Hematopoietic multipotent progenitor cell treated with erythropoietin and hydrocortisone succinate and interleukin-3 and kit ligand, for 6 days (in vitro differentiated cells): ENCODE data around the gene EHMT1.
A peak's percentile ranks its signal among the peaks of the same experiment; 100 is the strongest.

Experiments used
- DNase-seq: peaks from one replicate; pipeline ENCODE4 v3.0.0-alpha.2; 2015

EHMT1 gene

DNA sequence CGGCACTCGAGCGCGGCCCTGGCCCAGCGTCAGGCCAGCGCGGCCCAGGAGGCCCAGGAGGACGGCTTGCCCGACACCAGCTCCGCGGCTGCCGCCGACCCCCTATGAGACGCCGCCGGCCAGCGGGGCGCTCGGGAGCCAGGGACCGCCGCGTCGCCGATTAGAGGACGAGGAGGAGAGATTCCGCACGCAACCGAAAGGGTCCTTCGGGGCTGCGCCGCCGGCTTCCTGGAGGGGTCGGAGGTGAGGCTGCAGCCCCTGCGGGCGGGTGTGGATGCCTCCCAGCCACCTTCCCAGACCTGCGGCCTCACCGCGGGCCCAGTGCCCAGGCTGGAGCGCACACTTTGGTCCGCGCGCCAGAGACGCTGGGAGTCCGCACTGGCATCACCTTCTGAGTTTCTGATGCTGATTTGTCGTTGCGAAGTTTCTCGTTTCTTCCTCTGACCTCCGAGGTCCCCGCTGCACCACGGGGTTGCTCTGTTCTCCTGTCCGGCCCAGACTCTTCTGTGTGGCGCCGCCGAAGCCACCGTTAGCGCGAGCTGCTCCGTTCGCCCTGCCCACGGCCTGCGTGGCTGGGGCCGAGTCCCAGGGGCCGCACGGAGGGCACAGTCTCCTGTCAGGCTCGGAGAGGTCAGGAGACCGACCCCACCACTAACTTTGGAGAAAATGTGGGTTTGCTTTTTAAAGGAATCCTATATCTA lies 216.2 kb downstream of the EHMT1 start:
- DNase-seq = no peak

DNA sequence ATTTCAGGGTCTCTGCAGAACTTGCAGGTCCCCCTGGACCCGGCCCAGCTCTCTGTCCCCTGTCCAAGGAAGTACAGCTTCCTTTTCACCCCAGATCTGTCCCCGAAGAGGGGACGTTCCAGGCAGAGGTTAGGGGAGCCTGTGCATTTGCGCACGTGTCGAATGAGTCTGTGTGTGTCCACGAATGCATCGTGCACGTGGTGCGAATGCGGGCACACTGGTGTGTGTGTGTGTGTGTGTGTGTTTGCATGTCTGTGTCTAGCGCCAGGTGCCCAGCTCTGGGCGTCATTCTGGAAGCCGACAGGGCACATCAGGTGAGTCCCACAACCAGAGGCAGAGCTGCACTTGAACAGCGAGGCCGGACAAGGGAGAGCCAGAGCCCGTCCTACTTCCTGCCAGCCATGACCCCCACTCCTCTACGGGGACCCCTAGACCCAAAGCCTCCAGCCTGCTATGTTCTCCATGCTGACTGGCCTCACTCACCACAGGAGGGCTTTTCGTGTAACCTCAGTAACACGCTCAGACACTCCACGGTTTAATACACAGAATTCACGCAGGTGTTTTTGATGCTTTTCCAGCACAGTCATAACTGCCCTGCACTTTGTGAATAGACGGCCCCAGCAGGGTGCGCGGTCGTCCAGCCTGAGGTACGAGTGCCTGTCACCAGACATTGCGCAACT lies 217.5 kb downstream of the EHMT1 start:
- DNase-seq = no peak

DNA sequence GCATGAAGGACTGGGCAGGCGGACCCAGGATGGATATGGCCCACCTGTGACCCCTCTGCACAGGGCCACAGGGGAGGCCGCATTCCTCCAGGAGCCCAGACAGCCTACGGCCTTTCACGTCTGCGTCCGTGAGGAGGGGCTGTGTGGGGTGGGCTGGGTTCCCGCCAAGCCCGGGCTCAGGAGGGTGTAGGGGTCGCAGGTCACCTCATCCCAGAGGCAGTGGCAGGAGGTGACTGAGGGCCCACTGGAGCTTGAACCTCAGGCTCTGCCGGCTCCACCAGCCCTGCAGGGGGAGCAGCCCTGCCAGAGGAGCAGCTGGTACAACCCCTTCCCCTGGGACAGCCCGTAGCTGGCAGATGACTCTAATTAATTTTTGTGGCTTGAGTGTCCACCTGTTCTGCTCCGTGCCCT lies 218.0 kb downstream of the EHMT1 start:
- DNase-seq = no peak

DNA sequence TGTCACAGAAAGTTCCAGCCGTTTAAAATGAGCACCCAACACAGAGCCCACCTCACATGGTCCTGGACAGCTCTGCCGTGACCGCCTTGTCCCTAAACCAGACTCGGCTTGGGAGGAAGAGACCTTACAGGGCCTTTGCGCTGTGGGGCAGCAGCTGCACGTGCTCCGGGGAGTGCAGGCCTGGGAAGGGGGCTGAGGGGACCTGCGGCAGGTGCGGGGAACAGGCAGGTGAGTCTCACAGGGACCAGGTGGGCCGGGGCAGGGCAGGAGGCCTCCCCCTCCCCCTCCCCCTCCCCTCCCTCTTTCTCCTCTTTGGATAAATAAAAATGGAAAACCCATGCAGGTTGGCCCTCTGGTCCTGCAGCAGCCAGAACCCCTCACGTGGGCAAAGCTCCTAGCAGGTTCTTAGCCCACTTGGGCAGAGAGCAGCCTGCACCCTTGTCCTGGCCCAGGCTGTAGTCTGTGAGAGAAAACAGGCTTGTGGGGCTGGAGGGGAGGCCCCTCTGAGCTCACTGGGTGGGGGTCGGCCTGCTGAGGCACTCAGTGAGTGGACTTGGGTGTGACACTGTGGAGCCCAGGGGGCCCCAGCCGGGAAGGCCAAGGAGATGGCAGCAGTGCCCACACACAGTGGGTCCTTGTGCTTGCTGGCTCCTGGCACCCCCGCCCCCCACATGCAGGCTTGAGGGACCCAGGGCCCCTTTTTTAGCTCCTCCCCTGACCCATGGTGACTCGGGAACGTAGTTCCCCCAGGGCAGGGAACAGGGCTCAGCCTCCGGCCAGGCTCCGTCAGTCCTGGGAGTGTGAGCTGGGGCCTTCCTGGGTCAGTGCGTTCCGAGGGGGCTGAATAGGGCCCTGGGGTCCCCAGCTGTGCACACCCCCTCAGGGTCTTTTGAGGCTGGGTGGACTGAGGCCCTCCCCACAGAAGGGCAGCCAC lies 218.8 kb downstream of the EHMT1 start:
- DNase-seq = no peak

DNA sequence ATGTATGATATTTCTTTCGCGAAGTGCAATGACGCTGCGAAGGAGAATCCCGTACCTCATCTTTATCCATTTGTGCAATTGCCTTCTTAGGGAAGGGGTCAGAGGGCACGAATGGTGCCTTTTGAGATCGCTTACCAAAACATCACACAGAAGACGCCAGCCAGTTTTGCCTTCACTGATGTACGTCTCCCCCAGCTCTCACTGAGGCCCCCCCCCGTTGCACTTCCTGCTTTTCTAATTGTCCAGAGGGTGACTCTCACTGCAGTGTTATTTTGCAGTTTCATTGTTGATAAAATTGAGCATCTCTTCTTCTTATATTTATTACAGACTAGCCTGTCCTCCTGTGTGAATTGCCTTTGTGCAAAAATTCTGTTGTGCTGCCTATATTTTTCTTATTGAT lies 219.8 kb downstream of the EHMT1 start:
- no peak for DNase-seq

DNA sequence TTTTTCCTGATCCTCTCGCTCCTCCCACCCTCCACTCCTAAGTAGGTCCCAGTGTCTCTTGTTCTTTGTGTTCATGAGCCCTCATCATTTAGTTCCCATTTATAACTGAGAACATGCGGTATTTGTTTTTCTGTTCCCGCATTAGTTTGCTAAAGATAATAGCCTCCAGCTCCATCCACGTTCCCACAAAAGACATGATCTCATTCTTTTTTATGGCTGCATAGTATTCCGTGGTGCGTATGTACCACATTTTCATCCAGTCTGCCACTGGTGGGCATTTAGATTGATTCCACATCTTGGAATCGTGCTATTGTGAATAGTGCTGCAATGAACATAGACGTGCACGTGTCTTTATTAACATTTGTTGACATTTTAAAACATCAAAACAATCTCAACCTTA lies 224.6 kb downstream of the EHMT1 start:
- DNase-seq = no peak

DNA sequence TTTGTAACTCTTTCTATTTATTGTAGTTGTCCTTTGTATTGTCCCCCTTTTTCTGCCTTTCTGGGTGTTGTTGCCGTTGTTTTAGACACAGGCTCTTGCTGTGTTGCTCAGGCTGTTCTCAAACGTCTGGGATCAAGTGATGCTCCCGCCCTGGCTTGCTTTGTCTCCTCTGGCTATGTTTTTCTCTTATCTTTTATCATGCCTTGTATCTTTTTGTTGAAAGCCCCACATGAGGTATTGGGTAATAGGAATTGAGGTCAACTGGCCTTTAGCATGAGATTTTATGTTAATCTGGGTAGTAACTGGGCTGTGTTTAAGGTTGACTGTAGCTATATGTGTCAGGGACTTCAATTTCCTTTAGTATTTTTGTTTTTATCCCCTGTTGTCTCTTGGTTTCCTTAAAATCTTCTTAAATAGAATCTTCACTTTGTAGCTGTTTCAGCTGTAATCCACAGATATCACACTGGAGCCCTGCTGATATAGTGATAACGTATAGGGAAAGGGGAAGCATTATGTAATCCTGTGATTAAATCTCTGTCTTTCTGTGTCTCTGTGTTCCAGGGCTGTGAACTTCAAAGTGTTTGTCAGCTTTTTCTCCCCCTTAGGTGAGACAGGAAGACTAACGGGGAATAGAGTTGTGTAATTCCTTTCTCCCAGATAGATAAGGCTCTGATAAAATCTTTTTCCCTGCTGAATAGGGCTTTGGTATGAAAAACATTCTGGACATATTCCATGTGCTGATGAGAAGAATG lies 232.9 kb downstream of the EHMT1 start:
- DNase-seq = peak; percentile 52

DNA sequence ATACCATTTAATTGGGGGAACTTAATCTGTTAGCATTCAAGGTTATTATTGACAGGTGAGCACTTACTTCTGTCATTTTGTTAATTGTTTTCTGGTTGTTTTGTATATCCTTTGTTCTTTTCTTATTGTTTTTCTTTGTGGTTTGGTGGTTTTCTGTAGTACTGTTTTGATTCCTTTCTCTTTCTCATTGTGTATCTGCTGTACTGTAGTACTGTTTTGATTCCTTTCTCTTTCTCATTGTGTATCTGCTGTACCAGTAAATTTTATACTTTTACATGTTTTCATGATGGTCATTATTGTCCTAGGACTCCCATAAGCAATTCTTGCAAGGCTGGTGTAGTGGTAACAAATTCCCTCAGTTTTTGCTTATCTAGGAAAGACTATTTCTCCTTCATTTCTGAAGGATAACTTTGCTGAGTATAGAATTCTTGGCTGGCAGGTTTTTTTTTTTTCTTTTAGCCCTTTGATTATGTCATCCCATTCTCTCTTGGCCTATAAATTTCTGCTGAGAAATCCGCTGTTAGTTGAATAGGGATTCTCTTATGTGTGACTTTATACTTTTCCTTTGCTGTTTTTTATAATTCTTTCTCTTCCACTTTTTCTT lies 234.7 kb downstream of the EHMT1 start:
- DNase-seq = no peak

DNA sequence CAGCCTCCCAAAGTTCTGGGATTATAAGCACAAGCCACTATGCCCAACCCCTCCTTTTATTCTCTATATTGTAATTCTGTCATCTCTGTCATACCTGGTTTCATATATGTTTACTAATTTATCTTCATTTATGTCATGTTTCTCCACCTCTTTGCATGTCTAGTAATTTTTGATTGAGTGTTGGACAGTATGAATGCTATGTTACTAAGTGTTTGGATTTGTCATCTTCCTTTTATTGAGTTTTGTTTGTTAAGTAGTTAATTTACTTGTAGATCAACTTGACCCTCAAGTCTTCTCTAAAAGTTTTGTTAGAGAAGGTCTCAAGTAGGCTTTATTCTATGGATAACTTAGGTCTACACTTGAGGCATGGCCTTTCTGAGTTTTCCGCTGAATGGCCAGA lies 241.6 kb downstream of the EHMT1 start:
- no peak for DNase-seq

DNA sequence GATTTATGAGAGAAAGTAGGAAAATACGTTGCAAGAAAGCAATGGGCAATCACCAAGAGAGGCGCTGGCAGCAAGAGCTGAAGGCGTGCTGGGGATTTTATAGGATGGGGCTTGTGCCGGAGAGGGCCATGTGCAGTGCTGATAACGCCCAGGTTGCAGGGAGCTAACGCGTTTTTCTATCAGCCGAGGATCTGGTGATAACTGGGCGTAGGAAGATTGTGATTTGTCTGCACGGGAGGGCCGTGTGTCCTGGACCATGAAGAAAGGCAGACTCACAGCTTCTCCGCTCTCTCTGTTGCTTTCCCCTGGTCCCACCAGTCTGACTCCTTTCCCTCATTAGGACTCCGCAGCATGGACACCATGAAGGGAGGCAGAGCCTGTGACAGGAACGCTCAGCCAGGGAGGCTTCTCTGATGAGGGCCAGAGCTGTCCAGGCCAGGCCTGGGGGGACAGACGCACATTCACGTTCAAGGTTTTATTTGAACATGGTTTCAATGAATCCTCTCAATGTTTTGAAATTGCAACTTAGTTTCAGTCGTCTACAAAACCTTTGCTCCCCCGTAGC lies 246.9 kb downstream of the EHMT1 start:
- DNase-seq = no peak

DNA sequence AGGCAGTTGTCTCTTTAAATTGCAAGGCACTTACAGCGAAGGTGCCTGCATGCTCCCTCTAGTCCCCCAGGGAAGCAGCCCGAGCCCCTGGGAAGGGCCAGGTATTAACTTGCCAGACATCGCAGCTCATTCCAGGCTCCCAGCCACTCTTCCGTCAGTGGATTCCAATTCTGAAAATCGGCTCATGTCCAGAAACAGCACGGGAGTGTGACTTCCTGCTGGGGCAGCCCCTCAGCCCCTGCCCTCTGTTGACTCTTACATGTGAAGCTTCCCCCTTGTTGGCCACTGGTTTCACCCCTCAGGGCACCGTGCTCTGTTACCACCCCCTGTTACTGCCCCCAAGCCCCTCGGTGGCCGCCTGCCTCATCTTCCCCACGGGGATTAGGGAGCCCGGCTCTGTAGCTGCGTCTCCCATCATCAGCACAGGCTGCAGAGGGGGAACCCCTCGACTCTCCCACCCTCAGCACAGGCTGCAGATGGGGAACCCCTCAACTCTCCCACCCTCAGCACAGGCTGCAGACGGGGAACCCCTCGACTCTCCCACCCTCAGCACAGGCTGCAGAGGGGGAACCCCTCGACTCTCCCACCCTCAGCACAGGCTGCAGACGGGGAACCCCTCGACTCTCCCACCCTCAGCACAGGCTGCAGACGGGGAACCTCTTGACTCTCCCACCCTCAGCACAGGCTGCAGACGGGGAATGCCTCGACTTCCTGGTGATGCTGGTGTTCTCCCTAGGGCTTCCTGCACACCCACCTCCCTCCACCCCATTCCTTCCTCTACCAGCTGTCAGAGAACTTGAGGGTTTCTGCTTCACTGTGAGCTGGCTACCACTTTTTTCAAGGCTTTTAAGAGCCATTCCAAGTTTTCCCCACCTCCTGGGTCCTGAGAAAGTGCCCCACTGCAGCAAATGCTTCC lies 247.7 kb downstream of the EHMT1 start:
- DNase-seq = no peak

DNA sequence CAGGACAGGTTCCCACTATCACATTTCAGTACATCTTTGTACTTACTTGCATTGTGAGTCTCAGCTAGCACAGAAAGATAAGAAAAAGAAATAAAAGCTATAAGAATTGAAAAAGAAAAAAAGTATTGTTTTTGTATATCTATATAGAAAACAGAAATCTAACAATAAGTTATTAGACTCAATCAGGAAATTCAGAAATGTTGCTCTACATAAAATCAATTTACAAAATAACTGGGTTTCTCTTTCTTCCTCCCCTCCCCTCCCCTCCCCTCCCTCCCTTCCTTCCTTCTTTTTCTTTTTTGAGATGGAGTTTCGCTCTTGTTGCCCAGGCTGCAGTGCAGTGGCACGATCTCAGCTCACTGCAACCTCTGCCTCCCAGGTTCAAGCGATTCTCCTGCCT lies 251.6 kb downstream of the EHMT1 start:
- DNase-seq = no peak

DNA sequence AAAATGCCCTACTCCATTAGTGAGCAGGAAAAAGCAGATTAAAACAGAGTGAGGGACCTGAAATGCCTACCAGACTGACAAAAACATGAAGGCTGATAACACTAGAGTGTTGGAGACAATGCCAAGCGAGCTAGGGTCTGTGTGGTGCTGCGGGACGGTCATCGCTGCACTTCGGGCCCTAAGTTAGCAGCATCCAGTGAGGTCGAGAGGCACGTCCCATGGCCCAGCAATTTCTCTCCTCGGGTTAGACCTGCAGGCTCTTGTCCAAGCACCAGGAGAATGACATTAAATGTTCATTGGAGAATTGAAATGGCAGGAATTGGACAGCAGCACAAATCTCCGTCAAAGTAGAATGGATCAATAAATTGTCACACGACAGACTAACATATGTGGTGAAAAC lies 253.5 kb downstream of the EHMT1 start:
- DNase-seq = no peak

DNA sequence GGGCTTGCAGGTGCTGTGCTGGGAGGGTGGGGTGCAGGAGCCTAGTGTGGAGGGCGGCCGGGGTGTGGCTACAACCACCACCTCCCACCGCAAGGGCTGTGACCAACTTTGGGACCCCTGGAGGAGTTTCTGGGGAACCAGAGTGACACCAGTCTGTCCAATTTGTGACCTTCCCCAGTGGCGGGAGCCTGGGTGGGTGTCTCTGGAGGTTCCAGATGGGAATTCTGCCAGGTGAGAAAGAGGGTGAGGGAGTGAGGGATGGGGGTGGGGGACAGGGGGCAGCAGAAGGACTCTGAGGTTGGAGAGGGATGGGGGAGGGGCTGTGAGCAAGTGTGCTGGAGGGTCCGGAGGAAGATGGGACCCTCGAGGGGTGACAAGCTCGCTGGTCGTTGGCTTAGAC lies 254.6 kb downstream of the EHMT1 start:
- no peak for DNase-seq

DNA sequence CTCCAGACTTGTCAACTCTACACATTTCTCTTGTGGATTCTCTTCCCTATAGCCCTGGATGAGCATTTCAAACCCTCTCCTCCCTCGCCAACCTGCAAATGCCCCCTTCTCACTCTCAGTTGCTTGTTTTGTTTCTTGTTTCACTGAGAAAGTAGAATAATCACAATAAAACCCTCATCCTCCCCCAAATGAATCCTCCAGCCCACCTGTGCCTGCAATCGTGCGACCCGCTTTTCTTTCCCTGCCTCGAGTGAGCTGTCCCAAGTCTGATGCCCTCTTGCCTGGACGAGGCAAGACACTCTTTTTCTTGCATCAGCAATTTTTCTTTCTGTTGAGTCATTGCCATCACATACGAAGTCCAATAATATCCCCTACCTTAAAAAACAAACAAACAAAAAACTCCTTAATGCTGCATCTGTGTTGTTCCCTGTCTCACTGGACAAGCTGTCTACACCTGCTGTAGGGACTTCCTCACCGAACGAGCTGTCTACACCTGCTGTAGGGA lies 255.1 kb downstream of the EHMT1 start:
- DNase-seq = no peak

DNA sequence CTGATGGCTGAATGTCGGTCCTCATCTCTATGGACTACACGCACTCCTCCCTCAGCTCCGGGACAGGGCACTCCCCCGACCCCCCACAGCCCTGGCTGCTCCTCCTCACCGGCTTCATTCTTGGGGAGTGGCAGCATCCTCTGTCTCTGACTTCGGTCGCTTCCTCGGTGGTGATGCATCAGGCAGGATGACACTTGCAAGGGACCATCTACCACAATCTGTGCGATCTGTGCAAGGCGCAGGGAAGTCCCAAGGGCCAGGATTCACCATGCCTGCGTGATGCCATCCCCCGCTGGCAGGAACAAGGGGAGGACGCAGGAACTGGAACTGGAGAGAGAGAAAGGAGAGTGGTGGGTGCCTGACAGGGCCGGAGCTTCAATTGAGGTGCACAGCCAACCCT lies 256.5 kb downstream of the EHMT1 start:
- DNase-seq = no peak

DNA sequence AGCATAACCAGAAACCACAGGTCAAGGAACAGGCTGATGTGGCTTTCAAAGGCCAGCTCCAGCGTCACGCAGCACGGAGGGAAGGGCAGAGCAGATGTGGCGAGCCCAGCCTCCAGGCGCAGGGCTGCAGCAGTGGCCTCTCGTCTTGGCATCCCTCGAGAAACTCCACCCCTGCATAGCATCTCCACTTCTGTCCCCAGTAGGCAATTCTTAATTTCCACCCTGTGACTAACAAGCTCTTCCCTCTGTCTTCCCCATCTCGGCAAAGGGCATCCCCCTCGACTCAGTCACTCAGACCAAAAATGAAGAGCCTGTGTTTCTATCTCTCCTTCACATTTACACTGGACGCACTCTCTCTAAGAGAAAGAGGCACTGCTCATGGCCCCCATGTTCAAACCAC lies 257.0 kb downstream of the EHMT1 start:
- DNase-seq = no peak

DNA sequence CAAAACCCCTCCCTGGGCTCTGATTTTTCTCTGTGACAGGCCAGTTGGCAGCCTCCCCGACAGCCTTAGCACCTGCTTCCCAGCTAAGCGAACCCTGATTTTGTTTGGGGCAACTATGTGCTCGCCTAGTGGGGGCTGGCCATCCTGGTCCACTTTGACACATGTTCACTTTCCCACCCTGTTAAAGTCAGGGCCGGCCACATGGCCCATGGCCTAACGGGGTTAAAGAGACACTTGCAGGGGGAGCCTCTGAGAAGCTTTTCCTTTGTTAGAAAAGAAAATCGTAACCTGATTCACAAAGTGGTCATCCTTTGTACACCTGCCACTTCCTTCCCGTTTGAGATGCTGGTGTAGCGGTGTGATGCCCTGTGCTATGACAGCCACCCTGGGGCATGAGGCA lies 257.5 kb downstream of the EHMT1 start:
- no peak for DNase-seq

DNA sequence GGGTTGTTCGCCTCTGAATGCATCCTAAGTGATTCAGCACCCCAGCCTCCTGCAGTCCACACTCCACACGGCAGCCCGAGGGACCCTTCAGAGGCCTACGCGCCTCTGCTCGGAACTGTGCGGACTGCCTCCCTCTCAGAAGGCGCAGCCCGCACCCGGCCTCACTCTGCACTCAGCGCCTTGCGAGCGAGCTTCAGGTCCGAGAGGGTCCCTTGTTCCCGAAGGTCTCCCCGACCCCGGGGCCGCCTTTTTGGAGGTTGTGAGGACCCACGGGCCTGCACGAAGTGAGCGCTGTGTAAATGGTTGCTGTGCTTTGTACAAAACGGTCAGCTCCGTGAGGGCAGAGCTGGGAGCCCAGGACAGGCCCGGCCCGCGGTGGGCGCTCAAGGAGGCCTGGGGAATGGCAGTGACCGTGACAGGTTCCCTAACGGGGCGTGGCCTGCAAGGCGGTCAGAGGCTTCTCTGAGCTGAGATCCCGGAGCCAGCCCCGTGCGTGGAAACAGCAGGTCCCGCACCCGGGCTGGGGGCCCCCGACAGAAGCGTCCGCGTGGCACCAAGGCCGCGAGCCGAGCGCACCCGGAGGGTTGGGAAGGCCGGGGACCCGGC lies 258.1 kb downstream of the EHMT1 start:
- no peak for DNase-seq

DNA sequence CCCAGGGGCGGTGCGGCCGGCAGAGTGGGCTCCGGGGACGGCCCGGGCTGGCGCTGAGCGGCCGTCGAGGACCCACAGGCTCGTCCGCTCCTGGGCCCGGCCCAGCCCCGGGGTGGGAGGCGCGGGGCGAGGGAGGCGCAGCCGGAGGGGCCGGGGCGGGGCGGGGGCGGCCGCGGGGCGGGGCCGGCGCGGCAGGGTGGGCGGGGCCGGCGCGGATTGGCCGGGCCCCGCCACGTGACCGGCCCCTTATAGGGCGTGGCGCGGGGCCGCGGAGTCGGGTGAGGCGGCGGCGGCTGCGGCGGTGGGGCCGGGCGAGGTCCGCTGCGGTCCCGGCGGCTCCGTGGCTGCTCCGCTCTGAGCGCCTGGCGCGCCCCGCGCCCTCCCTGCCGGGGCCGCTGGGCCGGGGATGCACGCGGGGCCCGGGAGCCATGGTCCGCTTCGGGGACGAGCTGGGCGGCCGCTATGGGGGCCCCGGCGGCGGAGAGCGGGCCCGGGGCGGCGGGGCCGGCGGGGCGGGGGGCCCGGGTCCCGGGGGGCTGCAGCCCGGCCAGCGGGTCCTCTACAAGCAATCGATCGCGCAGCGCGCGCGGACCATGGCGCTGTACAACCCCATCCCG lies 258.8 kb downstream of the EHMT1 start, which contains the start of gene CACNA1B:
CACNA1B (plus strand) TSS at position 277 of the 617 bp plus-strand sequence; CDS start at position 429, 152 bp downstream.
- DNase-seq = peak; percentile 30
